H54 (cell line): Measurements from ENCODE around the gene NPEPL1.
A peak's percentile ranks its signal among the peaks of the same experiment; 100 is the strongest.
"Not testable (repeated sequence)": the region's sequence is repeated elsewhere in the genome, so short reads cannot be mapped to it uniquely, and the experiment has no call there.

Experiments used
- DNase-seq: peaks from one replicate; pipeline ENCODE4 v3.0.0; 2011; ENCODE audit warnings: low spot score, mixed read lengths; ENCODE audit not compliant: insufficient read length
- FAIRE-seq: peaks from 3 replicates; lab custom pipeline; 2011; peaks lifted over from hg19 to GRCh38; lab: Jason Lieb, UNC
- POLR2A ChIP-seq: IDR thresholded peaks from 2 replicates; pipeline ENCODE4 v1.6.1; 2011; ENCODE audit warnings: low read depth, mild to moderate bottlenecking, low read length

NPEPL1 gene

GRCh38 chr20:58692579-58693225 is at the start of gene NPEPL1:
Gene NPEPL1, plus strand, starts transcription at chr20:58692800. Its CDS starts 101 bp downstream, at chr20:58692901.
- no peak for TF ChIP-seq POLR2A
- no peak for FAIRE-seq
- peak; percentile 48 for DNase-seq

- DNase-seq, FAIRE-seq: not testable (repeated sequence)
Observed at GRCh38 chr20:58642896-58643295, 49.7 kb upstream of the NPEPL1 start.

GRCh38 chr20:58645412-58645968 is 47.1 kb upstream of the NPEPL1 start:
- FAIRE-seq, result peak; percentile 41
- no peak for TF ChIP-seq POLR2A
- DNase-seq, result peak; percentile 79

- FAIRE-seq, result no peak
- TF ChIP-seq POLR2A, result no peak
- no peak for DNase-seq
Observed at GRCh38 chr20:58646257-58646656, 46.3 kb upstream of the NPEPL1 start.

- no peak for FAIRE-seq
Observed at GRCh38 chr20:58646703-58647102, 45.9 kb upstream of the NPEPL1 start.

GRCh38 chr20:58647162-58647795 is 45.3 kb upstream of the NPEPL1 start:
- FAIRE-seq (no peak), DNase-seq (no peak)
- no peak for TF ChIP-seq POLR2A

More at GRCh38 chr20:58646703-58647102, 45.9 kb upstream of the NPEPL1 start:
- TF ChIP-seq POLR2A, result no peak
- no peak for DNase-seq

- FAIRE-seq (no peak), DNase-seq (peak; percentile 95)
- TF ChIP-seq POLR2A, result no peak
Observed at GRCh38 chr20:58647796-58648501, 44.7 kb upstream of the NPEPL1 start.

GRCh38 chr20:58648502-58648825 is 44.1 kb upstream of the NPEPL1 start:
- DNase-seq, FAIRE-seq: not testable (repeated sequence)

- TF ChIP-seq POLR2A, result no peak
- FAIRE-seq, result no peak
- DNase-seq, result no peak
Observed at GRCh38 chr20:58649288-58650180, 43.1 kb upstream of the NPEPL1 start.

- FAIRE-seq (no peak), DNase-seq (no peak)
- TF ChIP-seq POLR2A, result no peak
Observed at GRCh38 chr20:58650181-58650775, 42.3 kb upstream of the NPEPL1 start.

GRCh38 chr20:58650776-58651558 is 41.6 kb upstream of the NPEPL1 start, which contains the start of gene STX16:
Gene STX16, plus strand, starts transcription at chr20:58651283. Its CDS starts 724 bp downstream, at chr20:58652007.
- DNase-seq (peak; percentile 98), FAIRE-seq (no peak)
- peak; percentile 71 for TF ChIP-seq POLR2A

- no peak for DNase-seq
- no peak for FAIRE-seq
- TF ChIP-seq POLR2A, result no peak; the same call in 1 of the 2 replicates
Observed at GRCh38 chr20:58651559-58651945, 41.0 kb upstream of the NPEPL1 start.
